Cardiac muscle cell (in vitro differentiated cells and primary cell): ENCODE results near the gene PTTG1IP. TPM values are rescaled to one million over a fixed set of nuclear protein-coding genes. Genes with fewer than 3 reads are reported as not detected.
A peak's percentile ranks its signal among the peaks of the same experiment; 100 is the strongest.

Experiments
- DNase-seq, 2 donors: peaks; one replicate each; pipeline versions ENCODE4 v3.0.0 to v3.0.0-alpha.2; 2010 to 2017; ENCODE audit warnings: low read depth in 1 of 2, low spot score in 1 of 2
- H3K27ac ChIP-seq: fragments of 200-600 bp; sonication (generic); 2 replicates; pipeline ENCODE4 v1.5.1; 2016
- H3K27me3 ChIP-seq: fragments of 200-600 bp; sonication (generic); 2 replicates; pipeline ENCODE4 v1.6.0; 2016; ENCODE audit warnings: control low read depth
- H3K36me3 ChIP-seq: fragments of 200-600 bp; sonication (generic); 2 replicates; pipeline ENCODE4 v1.5.1; 2016; ENCODE audit warnings: control low read depth
- H3K4me1 ChIP-seq: fragments of 200-600 bp; sonication (generic); 2 replicates; pipeline ENCODE4 v1.8.1; 2017; ENCODE audit warnings: low read depth, mild to moderate bottlenecking, mixed run types
- H3K4me3 ChIP-seq: fragments of 200-600 bp; sonication (generic); 2 replicates; pipeline ENCODE4 v1.5.1; 2016; ENCODE audit warnings: mild to moderate bottlenecking
- H3K9me3 ChIP-seq: fragments of 200-600 bp; sonication (generic); 2 replicates; pipeline ENCODE4 v1.5.1; 2017; ENCODE audit warnings: low read depth, mild to moderate bottlenecking, control low read depth
- CTCF ChIP-seq: IDR thresholded peaks from 2 replicates; pipeline ENCODE4 v1.5.1; 2012; ENCODE audit warnings: low read depth, mild to moderate bottlenecking, low read length
- polyA plus RNA-seq: library from polyadenylated mRNA; unstranded; fragments of >200 nt; fragmentation: Nextera tagmentation; extraction: Ambion mirVana; gene quantifications from 2 replicates; pipeline ENCODE4 v1.2.1, GENCODE V29; 2016
- total RNA-seq: library from RNA; depleted of rRNA; stranded (reverse); fragments of >200 nt; gene quantifications from 2 replicates; pipeline ENCODE4 v1.2.3, GENCODE V29; 2016

The PTTG1IP gene
- total RNA-seq (204 and 218 TPM in 2 replicates), polyA plus RNA-seq (240 and 253 TPM in 2 replicates)

GRCh38 chr21:44873356-44874239, at the start of gene PTTG1IP:
Gene PTTG1IP (minus strand): TSS chr21:44873690. CDS start chr21:44873616, 74 bp downstream.
- no peak for TF ChIP-seq CTCF
- peaks cover 26% of the 10 kb centered on the region for H3K27me3 ChIP-seq
- DNase-seq = peak; percentile 99
- peak within 1 kb of the TSS; percentile 95 for H3K27ac ChIP-seq
- H3K36me3 ChIP-seq = no peaks in the 10 kb centered on the region
- H3K9me3 ChIP-seq = no peaks in the 10 kb centered on the region
- peaks cover 31% of the 10 kb centered on the region for H3K4me1 ChIP-seq
- H3K4me3 ChIP-seq = peak within 1 kb of the TSS; percentile 64

GRCh38 chr21:44921928-44922327, 48.4 kb upstream of the PTTG1IP start:
- no peak for DNase-seq
- H3K4me1 ChIP-seq = peaks cover 4% of the 10 kb centered on the region
- H3K36me3 ChIP-seq = no peaks in the 10 kb centered on the region
- no peak overlapping the region for H3K4me3 ChIP-seq
- peaks cover 7% of the 10 kb centered on the region for H3K27me3 ChIP-seq
- TF ChIP-seq CTCF = no peak
- H3K27ac ChIP-seq = no peak overlapping the region
- H3K9me3 ChIP-seq = no peaks in the 10 kb centered on the region

GRCh38 chr21:44920694-44921604, 47.5 kb upstream of the PTTG1IP start, which contains the start of gene ITGB2:
Gene ITGB2 (minus strand): TSS chr21:44920899. CDS start chr21:44910782, 10,117 bp downstream.
- H3K27me3 ChIP-seq = peaks cover 7% of the 10 kb centered on the region
- no peak within 1 kb of the TSS for H3K27ac ChIP-seq
- H3K4me3 ChIP-seq = no peak within 1 kb of the TSS
- DNase-seq = no peak
- TF ChIP-seq CTCF = no peak
- peaks cover 4% of the 10 kb centered on the region for H3K4me1 ChIP-seq
- no peaks in the 10 kb centered on the region for H3K36me3 ChIP-seq
- no peaks in the 10 kb centered on the region for H3K9me3 ChIP-seq

DNA sequence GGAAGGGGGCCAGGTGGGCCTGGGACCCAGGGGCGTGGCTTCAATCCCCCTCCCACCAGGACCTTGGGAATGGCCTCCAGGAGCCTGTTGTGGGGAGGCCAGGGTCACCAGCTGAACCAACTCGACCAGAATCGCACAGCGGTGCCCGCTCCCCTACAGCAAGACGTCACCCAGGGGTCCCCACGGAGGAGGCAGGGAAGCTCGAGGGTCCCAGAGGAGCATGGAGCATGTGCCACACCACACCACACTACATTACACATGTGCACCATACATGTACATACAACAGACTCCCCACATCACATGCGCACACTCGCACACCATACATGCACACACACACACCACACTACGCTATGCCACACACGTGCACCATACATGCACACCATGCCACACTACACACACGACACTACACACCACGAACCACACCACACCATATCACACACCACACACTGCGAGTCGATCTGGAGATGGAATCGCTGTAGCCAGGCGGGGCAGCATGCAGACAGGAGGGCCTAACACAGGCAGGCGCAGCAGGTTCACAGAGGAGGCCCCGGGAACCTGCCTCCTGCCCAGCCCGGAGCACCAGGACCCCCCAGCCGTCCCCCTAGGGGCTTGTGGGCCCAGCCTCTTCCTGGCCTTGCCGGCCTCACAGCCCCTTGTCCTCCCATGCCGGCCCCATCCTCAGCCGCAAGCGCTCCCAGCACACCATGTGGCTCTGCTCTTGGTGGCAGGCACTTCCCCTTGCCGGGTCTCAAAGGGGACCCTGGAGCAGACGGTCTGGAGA, 46.6 kb upstream of the PTTG1IP start:
- Histone ChIP-seq H3K36me3 (no peaks in the 10 kb centered on the region), H3K27me3 (peaks cover 7% of the 10 kb centered on the region), H3K27ac (no peak overlapping the region), H3K4me1 (peaks cover 4% of the 10 kb centered on the region), H3K9me3 (no peaks in the 10 kb centered on the region), H3K4me3 (no peak overlapping the region)
- DNase-seq = no peak
- no peak for TF ChIP-seq CTCF
